HepG2 (cell line): ENCODE results near the gene REPIN1. TPM values are rescaled to one million over a fixed set of nuclear protein-coding genes. Genes with fewer than 3 reads are reported as not detected.
A peak's percentile ranks its signal among the peaks of the same experiment; 100 is the strongest.

Experiments used
- ADNP ChIP-seq: sonication (generic); formaldehyde crosslinking; IDR thresholded peaks from 2 replicates; pipeline ENCODE4 v1.4.0; 2020; ENCODE audit warnings: missing genetic modification reagents
- FIP1L1 ChIP-seq: fragments of 200-400 bp; formaldehyde crosslinking; IDR thresholded peaks from 2 replicates; pipeline ENCODE4 v1.6.1; 2018; ENCODE audit warnings: low read depth, mild to moderate bottlenecking, low read length, moderate library complexity, borderline replicate concordance; ENCODE audit not compliant: insufficient read depth
- GTF3A ChIP-seq: sonication (generic); formaldehyde crosslinking; conservative IDR thresholded peaks from 2 replicates; pipeline ENCODE4 v1.4.0; 2020; ENCODE audit warnings: mild to moderate bottlenecking, missing genetic modification reagents
- HDAC2 ChIP-seq: sonication (generic); formaldehyde crosslinking; IDR thresholded peaks from 2 replicates; pipeline ENCODE4 v1.4.0; 2020; ENCODE audit warnings: missing genetic modification reagents
- HIC2 ChIP-seq: sonication (generic); formaldehyde crosslinking; IDR thresholded peaks from 2 replicates; pipeline ENCODE4 v1.9.0; 2022; ENCODE audit warnings: low read depth, missing genetic modification reagents
- HNF1B ChIP-seq: sonication (generic); formaldehyde crosslinking; IDR thresholded peaks from 2 replicates; pipeline ENCODE4 v1.5.1; 2020; ENCODE audit warnings: mild to moderate bottlenecking, moderate library complexity, missing genetic modification reagents
- MED8 ChIP-seq: sonication (generic); formaldehyde crosslinking; IDR thresholded peaks from 2 replicates; pipeline ENCODE4 v1.8.1; 2023; ENCODE audit warnings: mild to moderate bottlenecking, missing genetic modification reagents; ENCODE audit not compliant: insufficient replicate concordance
- MZF1 ChIP-seq: sonication (generic); formaldehyde crosslinking; IDR thresholded peaks from 2 replicates; pipeline ENCODE4 v1.8.1; 2023; ENCODE audit warnings: mild to moderate bottlenecking, missing genetic modification reagents, borderline replicate concordance
- ZBTB10 ChIP-seq: sonication (generic); formaldehyde crosslinking; IDR thresholded peaks from 2 replicates; pipeline ENCODE4 v1.4.0; 2020; ENCODE audit warnings: missing genetic modification reagents, borderline replicate concordance
- ZNF18 ChIP-seq: sonication (generic); formaldehyde crosslinking; IDR thresholded peaks from 2 replicates; pipeline ENCODE4 v1.8.0; 2022; ENCODE audit warnings: mild to moderate bottlenecking, missing genetic modification reagents; ENCODE audit not compliant: insufficient replicate concordance
- ZNF20 ChIP-seq: sonication (generic); formaldehyde crosslinking; IDR thresholded peaks from 2 replicates; pipeline ENCODE4 v1.4.0; 2020; ENCODE audit warnings: mild to moderate bottlenecking, moderate library complexity, missing genetic modification reagents
- ZNF276 ChIP-seq: sonication (generic); formaldehyde crosslinking; IDR thresholded peaks from 2 replicates; pipeline ENCODE4 v1.4.0; 2020; ENCODE audit warnings: mild to moderate bottlenecking, low read depth, missing genetic modification reagents
- ZNF766 ChIP-seq: sonication (generic); formaldehyde crosslinking; IDR thresholded peaks from 2 replicates; pipeline ENCODE4 v1.5.0; 2020; ENCODE audit warnings: missing genetic modification reagents, borderline replicate concordance
- ZXDC ChIP-seq: sonication (generic); formaldehyde crosslinking; IDR thresholded peaks from 2 replicates; pipeline ENCODE4 v1.5.0; 2020; ENCODE audit warnings: mild to moderate bottlenecking, missing genetic modification reagents
- polyA plus RNA-seq, 8 experiments: library from polyadenylated mRNA; depleted of rRNA in 3 of 8; stranded (reverse) in 7 of 8; unstranded in 1 of 8; fragments of >200 nt; fragmentation: Illumina TruSeq in 4 of 8; extraction: Trizol in 4 of 8; gene quantifications; 2 replicates each; pipeline versions ENCODE4 v1.2.1 to v1.2.3, GENCODE V29; 2011 to 2016; ENCODE audit warnings: low read depth in 4 of 8, missing spikeins in 1 of 8, mixed read lengths in 1 of 8; ENCODE audit not compliant: insufficient read depth in 1 of 8
- total RNA-seq, 5 experiments: library from RNA; depleted of rRNA; stranded (reverse); fragments of >200 nt; fragmentation: Illumina TruSeq; extraction: Trizol; gene quantifications; 2 replicates each; pipeline ENCODE4 v1.2.3, GENCODE V29; 2016; ENCODE audit warnings: low read depth in 1 of 5

The REPIN1 gene
- total and polyA plus RNA-seq, 2 of the 13 experiments (the other 11 are each of a cell fraction or from before 2014, with no cell fraction given) = 69.9 to 108 TPM

GRCh38 chr7:150340024-150340749, 28.4 kb upstream of the REPIN1 start (continued):
- TF ChIP-seq ZXDC (CRISPR knock-in tag) = no peak
- no peak for TF ChIP-seq ZNF276 (CRISPR knock-in tag)
- TF ChIP-seq MED8 (CRISPR knock-in tag) = no peak
- no peak for TF ChIP-seq HIC2 (CRISPR knock-in tag)
- TF ChIP-seq ADNP (CRISPR knock-in tag) = no peak
- peak; percentile 63 for TF ChIP-seq ZNF18 (CRISPR knock-in tag)
- TF ChIP-seq MZF1 (CRISPR knock-in tag) = no peak
- TF ChIP-seq ZBTB10 = no peak
- TF ChIP-seq HNF1B = no peak
- no peak for TF ChIP-seq ZNF20 (CRISPR knock-in tag)
- no peak for TF ChIP-seq GTF3A (CRISPR knock-in tag)
- no peak for TF ChIP-seq FIP1L1
- TF ChIP-seq ZNF766 (CRISPR knock-in tag) = no peak
- TF ChIP-seq HDAC2 (CRISPR knock-in tag) = peak; percentile 38; the same call in 1 of the 2 replicates
